Measurements from ENCODE around the gene PARVB. TPM values are rescaled to one million over a fixed set of nuclear protein-coding genes. Genes with fewer than 3 reads are reported as not detected.

PARVB gene
- total RNA-seq, 1 donor from 2014 or later = 4.4 TPM

GRCh38 chr22:44207173-44207980 is 183.3 kb downstream of the PARVB start:
- Mint-ChIP-seq H3K9me3 (ENCODE audit: unreplicated experiment) (peaks cover 11% of the 10 kb centered on the region), H3K27me3 (ENCODE audit: unreplicated experiment) (peaks cover 37% of the 10 kb centered on the region), H3K36me3 (ENCODE audit: unreplicated experiment) (peaks cover 3% of the 10 kb centered on the region), H3K4me1 (ENCODE audit: unreplicated experiment) (peaks cover 6% of the 10 kb centered on the region), H3K4me3 (ENCODE audit: unreplicated experiment) (no peak overlapping the region), H3K27ac (ENCODE audit: unreplicated experiment) (no peak overlapping the region)
- TF ChIP-seq, protein P1, sequence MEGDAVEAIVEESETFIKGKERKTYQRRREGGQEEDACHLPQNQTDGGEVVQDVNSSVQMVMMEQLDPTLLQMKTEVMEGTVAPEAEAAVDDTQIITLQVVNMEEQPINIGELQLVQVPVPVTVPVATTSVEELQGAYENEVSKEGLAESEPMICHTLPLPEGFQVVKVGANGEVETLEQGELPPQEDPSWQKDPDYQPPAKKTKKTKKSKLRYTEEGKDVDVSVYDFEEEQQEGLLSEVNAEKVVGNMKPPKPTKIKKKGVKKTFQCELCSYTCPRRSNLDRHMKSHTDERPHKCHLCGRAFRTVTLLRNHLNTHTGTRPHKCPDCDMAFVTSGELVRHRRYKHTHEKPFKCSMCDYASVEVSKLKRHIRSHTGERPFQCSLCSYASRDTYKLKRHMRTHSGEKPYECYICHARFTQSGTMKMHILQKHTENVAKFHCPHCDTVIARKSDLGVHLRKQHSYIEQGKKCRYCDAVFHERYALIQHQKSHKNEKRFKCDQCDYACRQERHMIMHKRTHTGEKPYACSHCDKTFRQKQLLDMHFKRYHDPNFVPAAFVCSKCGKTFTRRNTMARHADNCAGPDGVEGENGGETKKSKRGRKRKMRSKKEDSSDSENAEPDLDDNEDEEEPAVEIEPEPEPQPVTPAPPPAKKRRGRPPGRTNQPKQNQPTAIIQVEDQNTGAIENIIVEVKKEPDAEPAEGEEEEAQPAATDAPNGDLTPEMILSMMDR (IDR thresholded peaks at IDR 0.05) = no peak
- no peak for DNase-seq (ENCODE audit: extremely low spot score, unreplicated experiment)

DNA sequence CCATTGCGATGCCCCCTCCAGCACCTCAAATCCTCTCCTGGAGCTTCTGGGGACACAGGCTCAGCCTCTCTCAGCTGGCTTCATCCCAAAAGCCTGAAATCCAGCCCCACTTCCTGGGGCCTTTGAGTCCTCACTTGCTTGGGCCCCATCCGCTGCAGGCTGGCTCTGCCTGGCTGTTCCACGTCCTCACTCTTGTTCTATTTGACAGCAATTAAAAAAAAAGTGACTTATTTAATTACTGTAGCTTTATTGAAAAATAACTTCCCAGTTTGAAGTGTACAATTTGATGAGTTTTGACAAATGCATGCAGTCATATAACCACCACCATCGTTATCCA is 183.8 kb downstream of the PARVB start:
- no peak overlapping the region for H3K4me3 Mint-ChIP-seq (ENCODE audit: unreplicated experiment)

GRCh38 chr22:44209343-44209742 is 185.2 kb downstream of the PARVB start:
- H3K9me3 Mint-ChIP-seq (ENCODE audit: unreplicated experiment) = peaks cover 11% of the 10 kb centered on the region
- peaks cover 6% of the 10 kb centered on the region for H3K4me1 Mint-ChIP-seq (ENCODE audit: unreplicated experiment)
- TF ChIP-seq, protein P1 (IDR thresholded peaks at IDR 0.05) = no peak
- no peak for DNase-seq (ENCODE audit: extremely low spot score, unreplicated experiment)
- peaks cover 3% of the 10 kb centered on the region for H3K36me3 Mint-ChIP-seq (ENCODE audit: unreplicated experiment)
- no peak overlapping the region for H3K27ac Mint-ChIP-seq (ENCODE audit: unreplicated experiment)
- H3K4me3 Mint-ChIP-seq (ENCODE audit: unreplicated experiment) = no peak overlapping the region
- H3K27me3 Mint-ChIP-seq (ENCODE audit: unreplicated experiment) = peaks cover 32% of the 10 kb centered on the region

More for the DNA sequence above, 183.8 kb downstream of the PARVB start:
- TF ChIP-seq, protein P1 (IDR thresholded peaks at IDR 0.05) = no peak
- Mint-ChIP-seq H3K27ac (ENCODE audit: unreplicated experiment) (no peak overlapping the region), H3K36me3 (ENCODE audit: unreplicated experiment) (peaks cover 3% of the 10 kb centered on the region), H3K27me3 (ENCODE audit: unreplicated experiment) (peaks cover 32% of the 10 kb centered on the region), H3K9me3 (ENCODE audit: unreplicated experiment) (peaks cover 11% of the 10 kb centered on the region), H3K4me1 (ENCODE audit: unreplicated experiment) (peaks cover 6% of the 10 kb centered on the region)
- no peak for DNase-seq (ENCODE audit: extremely low spot score, unreplicated experiment)

DNA sequence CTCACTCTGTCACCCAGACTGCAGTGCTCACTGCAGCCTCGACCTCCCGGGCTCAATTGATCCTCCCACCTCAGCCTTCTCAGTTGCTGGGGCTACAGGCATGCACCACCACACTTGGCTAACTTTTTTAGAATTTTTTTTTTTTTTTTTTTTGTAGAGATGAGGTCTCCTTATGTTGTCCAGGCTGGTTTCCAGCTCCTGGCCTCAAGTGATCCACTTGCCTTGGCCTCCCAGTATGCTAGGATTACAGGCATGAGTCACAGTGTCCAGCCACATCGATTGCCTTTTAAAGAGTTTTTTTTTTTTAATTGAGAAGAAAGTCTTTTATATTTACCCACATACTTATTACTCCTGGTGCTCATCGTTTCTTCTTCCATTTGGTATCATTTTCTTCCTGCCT is 186.6 kb downstream of the PARVB start:
- peaks cover 11% of the 10 kb centered on the region for H3K9me3 Mint-ChIP-seq (ENCODE audit: unreplicated experiment)
- peaks cover 32% of the 10 kb centered on the region for H3K27me3 Mint-ChIP-seq (ENCODE audit: unreplicated experiment)
- H3K4me3 Mint-ChIP-seq (ENCODE audit: unreplicated experiment) = no peak overlapping the region
- TF ChIP-seq, protein P1 (IDR thresholded peaks at IDR 0.05) = no peak
- H3K27ac Mint-ChIP-seq (ENCODE audit: unreplicated experiment) = no peak overlapping the region
- peak; percentile 23 for DNase-seq (ENCODE audit: extremely low spot score, unreplicated experiment)
- H3K4me1 Mint-ChIP-seq (ENCODE audit: unreplicated experiment) = peaks cover 6% of the 10 kb centered on the region
- H3K36me3 Mint-ChIP-seq (ENCODE audit: unreplicated experiment) = peaks cover 3% of the 10 kb centered on the region

DNA sequence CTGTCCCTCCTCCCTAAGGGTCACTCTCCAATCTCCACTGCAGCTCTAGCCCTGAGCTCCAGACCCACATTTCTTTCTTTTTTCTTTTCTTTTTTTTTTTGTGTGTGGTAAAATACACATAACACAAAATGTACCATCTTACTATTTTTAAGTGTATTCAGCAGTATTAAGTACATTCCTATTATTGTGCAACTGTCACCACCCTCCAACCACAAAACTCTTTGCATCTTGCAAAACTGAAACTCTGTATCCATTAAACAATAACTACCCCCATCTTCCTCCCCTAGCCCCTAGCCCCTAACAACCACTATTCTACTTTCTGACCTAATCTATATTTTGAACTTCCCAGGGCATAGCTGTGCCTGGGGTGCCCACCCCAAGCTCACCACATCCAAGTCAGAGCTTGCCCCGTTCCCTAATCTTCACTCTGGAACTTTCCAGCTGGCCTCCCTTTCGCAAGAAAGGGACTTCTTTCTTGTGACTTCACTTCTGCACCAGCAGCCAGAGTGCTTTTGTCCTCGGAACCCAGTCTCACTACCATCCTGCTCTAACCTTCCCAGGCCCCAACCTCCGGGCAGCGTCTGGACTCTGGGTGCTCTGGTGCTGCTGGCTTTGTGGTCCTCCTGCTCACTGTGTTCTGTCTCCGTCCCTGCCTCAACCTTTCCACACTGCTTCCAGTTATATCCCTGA is 187.3 kb downstream of the PARVB start:
- TF ChIP-seq, protein P1 (IDR thresholded peaks at IDR 0.05) = no peak
- H3K9me3 Mint-ChIP-seq (ENCODE audit: unreplicated experiment) = peaks cover 11% of the 10 kb centered on the region
- H3K36me3 Mint-ChIP-seq (ENCODE audit: unreplicated experiment) = peaks cover 3% of the 10 kb centered on the region
- peak; percentile 64 for DNase-seq (ENCODE audit: extremely low spot score, unreplicated experiment)
- H3K27me3 Mint-ChIP-seq (ENCODE audit: unreplicated experiment) = peaks cover 32% of the 10 kb centered on the region
- no peak overlapping the region for H3K4me3 Mint-ChIP-seq (ENCODE audit: unreplicated experiment)
- peaks cover 6% of the 10 kb centered on the region for H3K4me1 Mint-ChIP-seq (ENCODE audit: unreplicated experiment)
- no peak overlapping the region for H3K27ac Mint-ChIP-seq (ENCODE audit: unreplicated experiment)
